Calu3 (cell line): ENCODE results near the gene ERMAP. TPM values are rescaled to one million over a fixed set of nuclear protein-coding genes. Genes with fewer than 3 reads are reported as not detected.

ENCODE experiments used
- BruUV-seq: library from RNA; stranded (reverse); fragments of 400-500 nt; replicated peaks from 2 replicates; lab custom pipeline; 2021; lab: Mats Ljungman, UMichigan
- CTCF ChIA-PET: fragments of 300-600 bp; sonication (Branson Sonifier 250); formaldehyde crosslinking; loops from one replicate; lab custom pipeline; 2022; ENCODE audit warnings: antibody characterized with exemption; lab: Charles Lee
- DNase-seq: peaks from one replicate; pipeline ENCODE4 v3.0.0; 2022
- H3K27ac Mint-ChIP-seq: one replicate; pipeline ENCODE4 v1.8.0; 2022; ENCODE audit warnings: mixed read lengths; ENCODE audit not compliant: unreplicated experiment
- H3K27me3 Mint-ChIP-seq: one replicate; pipeline ENCODE4 v1.8.0; 2022; ENCODE audit warnings: mixed read lengths; ENCODE audit not compliant: unreplicated experiment
- H3K36me3 Mint-ChIP-seq: one replicate; pipeline ENCODE4 v1.8.0; 2022; ENCODE audit warnings: mild to moderate bottlenecking, moderate library complexity, mixed read lengths; ENCODE audit not compliant: insufficient read depth, unreplicated experiment
- H3K4me1 Mint-ChIP-seq: one replicate; pipeline ENCODE4 v1.8.0; 2022; ENCODE audit warnings: mild to moderate bottlenecking, low read depth, mixed read lengths; ENCODE audit not compliant: unreplicated experiment
- H3K4me3 Mint-ChIP-seq: one replicate; pipeline ENCODE4 v1.8.0; 2022; ENCODE audit warnings: mild to moderate bottlenecking, low read depth, moderate library complexity, mixed read lengths; ENCODE audit not compliant: unreplicated experiment
- H3K9me3 Mint-ChIP-seq: one replicate; pipeline ENCODE4 v1.8.0; 2022; ENCODE audit warnings: low read depth, mixed read lengths; ENCODE audit not compliant: unreplicated experiment
- intact Hi-C: fragments of 100-400 bp; cut with micrococcal nuclease; formaldehyde crosslinking; loops from one replicate; pipeline ENCODE4 v1.10.0; 2022; ENCODE audit not compliant: unreplicated experiment
- total RNA-seq: library from RNA; stranded (reverse); gene quantifications from 2 replicates; pipeline ENCODE4 v1.2.3, GENCODE V29; 2022
- TF ChIP-seq, protein P1 (sequence below): fragments of 200-600 bp; IDR thresholded peaks from one replicate; pipeline ENCODE4 v1.8.0; 2022; ENCODE audit warnings: antibody characterized with exemption; ENCODE audit not compliant: unreplicated experiment

Gene ERMAP
- total RNA-seq, 1 experiment from 2014 or later = 9.3 TPM

DNA sequence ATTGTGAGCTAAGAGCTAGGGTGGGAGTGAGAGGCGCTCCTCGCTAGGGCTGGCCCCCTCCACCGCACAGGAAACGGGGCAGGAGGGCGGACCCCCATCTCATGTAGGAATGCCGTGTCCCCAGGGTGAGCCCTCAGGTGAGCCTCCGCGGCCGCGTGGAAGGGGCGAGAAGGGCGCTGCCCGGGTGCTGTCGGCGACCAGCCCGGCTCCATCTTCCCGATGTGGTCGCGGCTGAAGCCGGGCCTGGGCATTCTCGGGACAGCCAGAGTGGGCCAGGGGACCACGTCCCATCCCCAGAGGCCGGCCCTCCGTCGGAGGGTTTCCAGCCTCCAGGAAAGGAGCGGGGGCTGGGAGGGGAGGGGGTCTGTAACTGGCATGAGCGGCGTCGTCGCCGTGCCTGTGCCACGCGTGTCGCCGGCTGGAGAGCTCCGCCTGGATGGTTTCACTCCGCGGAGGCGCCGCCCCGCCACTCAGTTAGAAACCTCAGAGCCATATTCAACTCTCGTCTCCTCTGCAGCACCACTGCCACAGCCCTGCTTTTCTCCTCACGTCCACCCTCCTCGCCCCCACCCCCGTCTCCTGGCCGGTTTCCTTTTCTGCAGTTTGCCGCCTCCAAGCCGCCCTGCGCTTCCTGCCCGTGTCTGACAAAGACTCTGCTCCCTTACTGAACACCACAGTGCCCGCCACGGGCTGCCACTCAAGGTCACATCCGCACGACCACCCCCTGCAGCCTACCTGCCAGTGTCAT lies 31.8 kb upstream of the ERMAP start, which contains the start of gene TMEM269:
TSS of gene TMEM269 (plus strand) at position 46 of the 748 bp plus-strand sequence. CDS start 4,903 bp downstream, outside the sequence.
- peak within 1 kb of the TSS; percentile 54 for H3K27ac Mint-ChIP-seq
- no peaks in the 10 kb centered on the region for H3K4me1 Mint-ChIP-seq
- CTCF ChIA-PET = no interaction called here
- DNase-seq = no peak
- TF ChIP-seq, protein P1, sequence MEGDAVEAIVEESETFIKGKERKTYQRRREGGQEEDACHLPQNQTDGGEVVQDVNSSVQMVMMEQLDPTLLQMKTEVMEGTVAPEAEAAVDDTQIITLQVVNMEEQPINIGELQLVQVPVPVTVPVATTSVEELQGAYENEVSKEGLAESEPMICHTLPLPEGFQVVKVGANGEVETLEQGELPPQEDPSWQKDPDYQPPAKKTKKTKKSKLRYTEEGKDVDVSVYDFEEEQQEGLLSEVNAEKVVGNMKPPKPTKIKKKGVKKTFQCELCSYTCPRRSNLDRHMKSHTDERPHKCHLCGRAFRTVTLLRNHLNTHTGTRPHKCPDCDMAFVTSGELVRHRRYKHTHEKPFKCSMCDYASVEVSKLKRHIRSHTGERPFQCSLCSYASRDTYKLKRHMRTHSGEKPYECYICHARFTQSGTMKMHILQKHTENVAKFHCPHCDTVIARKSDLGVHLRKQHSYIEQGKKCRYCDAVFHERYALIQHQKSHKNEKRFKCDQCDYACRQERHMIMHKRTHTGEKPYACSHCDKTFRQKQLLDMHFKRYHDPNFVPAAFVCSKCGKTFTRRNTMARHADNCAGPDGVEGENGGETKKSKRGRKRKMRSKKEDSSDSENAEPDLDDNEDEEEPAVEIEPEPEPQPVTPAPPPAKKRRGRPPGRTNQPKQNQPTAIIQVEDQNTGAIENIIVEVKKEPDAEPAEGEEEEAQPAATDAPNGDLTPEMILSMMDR = no peak
- intact Hi-C loops = no loop called here
- H3K9me3 Mint-ChIP-seq = no peaks in the 10 kb centered on the region
- H3K4me3 Mint-ChIP-seq = no peak within 1 kb of the TSS
- no TSS peak for BruUV-seq
- H3K27me3 Mint-ChIP-seq = no peaks in the 10 kb centered on the region
- peaks cover 14% of the 10 kb centered on the region for H3K36me3 Mint-ChIP-seq

DNA sequence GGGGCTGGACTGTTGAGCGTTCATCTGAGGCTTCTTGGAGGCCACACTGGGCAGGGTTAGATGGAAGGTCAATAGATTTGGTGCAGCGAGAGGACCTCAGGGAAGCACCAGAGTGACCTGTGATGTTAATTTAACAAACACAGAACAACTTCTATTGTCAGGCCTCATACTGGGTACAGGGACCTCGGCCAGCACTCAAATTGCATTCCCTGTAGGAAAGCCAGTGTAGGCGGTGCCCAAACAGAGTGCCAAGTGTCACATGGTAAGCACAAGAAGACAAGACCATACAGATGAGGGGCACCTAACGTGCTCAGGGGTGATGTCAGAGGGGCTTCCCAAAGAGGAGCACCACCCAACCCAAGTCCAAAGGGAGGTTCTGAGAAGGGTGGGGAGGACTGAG lies 30.8 kb upstream of the ERMAP start:
- Mint-ChIP-seq H3K36me3 (peaks cover 14% of the 10 kb centered on the region), H3K27me3 (no peaks in the 10 kb centered on the region), H3K9me3 (no peaks in the 10 kb centered on the region), H3K4me3 (no peak overlapping the region), H3K4me1 (no peaks in the 10 kb centered on the region), H3K27ac (peak overlapping the region; percentile 54)
- CTCF ChIA-PET = no interaction called here
- no peak for DNase-seq
- TF ChIP-seq, protein P1 = no peak
- intact Hi-C loops = no loop called here
- BruUV-seq = no TSS peak

DNA sequence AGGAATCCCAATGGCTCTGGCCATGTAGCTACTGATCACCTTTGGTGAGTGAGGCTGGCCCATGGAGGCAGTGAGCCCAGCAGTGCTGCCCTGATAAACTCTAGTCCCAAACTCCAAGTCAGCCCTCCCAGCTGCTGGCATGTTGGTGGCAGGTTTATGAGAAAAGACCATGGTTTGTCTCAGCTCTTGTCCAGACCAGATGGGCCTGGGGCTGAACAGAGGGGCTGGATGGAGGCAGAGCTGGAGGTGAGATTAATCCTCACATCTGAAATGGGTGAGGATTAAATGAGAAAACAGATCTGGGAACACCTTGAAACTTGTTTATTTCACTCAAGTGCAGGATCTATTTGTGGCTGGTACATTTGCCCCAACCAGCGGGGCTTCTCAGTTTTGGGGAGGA lies 28.9 kb upstream of the ERMAP start:
- no peaks in the 10 kb centered on the region for H3K27me3 Mint-ChIP-seq
- TF ChIP-seq, protein P1 = no peak
- intact Hi-C loops = no loop called here
- no peak for DNase-seq
- no peaks in the 10 kb centered on the region for H3K4me1 Mint-ChIP-seq
- peaks cover 9% of the 10 kb centered on the region for H3K36me3 Mint-ChIP-seq
- no peak overlapping the region for H3K27ac Mint-ChIP-seq
- H3K4me3 Mint-ChIP-seq = no peak overlapping the region
- CTCF ChIA-PET = no interaction called here
- BruUV-seq = no TSS peak
- H3K9me3 Mint-ChIP-seq = no peaks in the 10 kb centered on the region

DNA sequence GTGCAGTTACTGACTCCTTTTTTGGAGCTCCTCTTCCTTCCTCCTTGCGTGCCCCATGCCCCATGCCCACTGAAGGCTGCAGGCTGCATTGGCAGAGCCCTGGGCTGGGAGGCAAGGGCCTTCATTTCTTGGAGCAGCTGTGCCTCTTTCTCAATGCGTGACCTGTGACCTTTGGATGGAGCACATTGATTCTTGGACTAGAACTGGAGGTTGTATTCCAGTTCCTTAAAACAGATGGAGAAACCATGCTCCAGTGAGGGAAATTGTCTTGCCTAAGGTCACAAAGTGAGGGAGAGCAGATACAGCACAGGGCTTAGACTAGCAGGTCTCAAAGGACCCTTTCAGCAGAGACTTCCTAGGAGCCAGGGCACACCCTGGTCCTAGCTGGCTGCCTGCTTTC lies 23.1 kb upstream of the ERMAP start:
- H3K27ac Mint-ChIP-seq = no peak overlapping the region
- no TSS peak for BruUV-seq
- H3K36me3 Mint-ChIP-seq = no peaks in the 10 kb centered on the region
- H3K4me3 Mint-ChIP-seq = no peak overlapping the region
- TF ChIP-seq, protein P1 = no peak
- DNase-seq = no peak
- no peaks in the 10 kb centered on the region for H3K9me3 Mint-ChIP-seq
- no peaks in the 10 kb centered on the region for H3K27me3 Mint-ChIP-seq
- intact Hi-C loops = no loop called here
- CTCF ChIA-PET = interaction anchor here (1.2 kb wide), 1 partner anchor 27 kb away, joined by 3 read pairs; the partner anchor contains the start of genes C1orf50 and P3H1
- no peaks in the 10 kb centered on the region for H3K4me1 Mint-ChIP-seq
